ENCODE results near the gene HAGH.

Gene HAGH

GRCh38 chr16:1762196-1762878 lies 64.3 kb downstream of the HAGH start:
- no peak for DNase-seq (ENCODE audit: low read depth, low spot score)

- no peak for DNase-seq (ENCODE audit: low read depth, low spot score)
Observed at GRCh38 chr16:1761751-1762150, 64.9 kb downstream of the HAGH start.

- no peak for DNase-seq (ENCODE audit: low read depth, low spot score)
Observed at GRCh38 chr16:1760911-1761310, 65.7 kb downstream of the HAGH start.

GRCh38 chr16:1759511-1759910 lies 67.1 kb downstream of the HAGH start:
- no peak for DNase-seq (ENCODE audit: low read depth, low spot score)

GRCh38 chr16:1758923-1759322 lies 67.7 kb downstream of the HAGH start:
- no peak for DNase-seq (ENCODE audit: low read depth, low spot score)

DNA sequence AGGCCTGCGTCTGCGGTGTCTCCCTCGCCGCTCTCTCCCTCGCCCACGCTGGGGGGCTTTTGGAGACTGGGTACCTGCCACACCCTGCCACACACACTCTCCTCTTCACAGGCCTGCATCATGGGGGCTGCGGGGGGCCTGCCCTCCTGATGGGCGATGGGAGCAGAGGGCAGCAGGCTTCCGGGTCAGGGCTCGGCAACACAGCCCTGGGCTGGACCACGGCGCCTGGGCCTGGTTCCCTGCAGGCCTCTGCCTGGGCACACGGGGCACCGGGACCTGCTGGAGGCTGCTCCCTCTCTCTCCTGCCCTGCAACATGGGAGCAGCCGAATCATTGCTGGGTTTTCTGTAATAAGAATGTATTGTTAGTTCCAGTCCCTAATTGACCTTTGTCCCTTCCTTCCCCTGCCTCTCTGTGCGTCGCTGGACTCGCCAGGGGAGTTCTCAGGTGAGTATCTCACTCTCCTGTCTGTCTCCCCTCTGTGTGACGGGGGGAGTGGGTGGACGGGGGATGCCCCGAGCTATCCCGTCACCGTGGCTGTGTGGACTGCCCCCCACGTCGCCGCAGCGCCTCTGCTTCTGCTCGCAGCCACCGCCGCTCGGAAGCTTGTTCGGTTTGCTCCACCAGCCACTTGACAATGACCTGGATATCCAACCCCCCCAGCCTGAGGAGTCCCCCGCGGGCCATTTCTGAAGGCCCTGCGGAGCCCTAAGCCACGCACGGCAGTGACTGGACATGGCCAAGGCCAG lies 68.7 kb downstream of the HAGH start:
- DNase-seq (ENCODE audit: low read depth, low spot score), result no peak
